HEK293 (cell line): ENCODE results near the gene PC.

Experiments
- CTCF ChIA-PET: fragments of 350-600 bp; formaldehyde crosslinking; extraction: SDS; loops from one replicate; lab custom pipeline; 2021; ENCODE audit warnings: antibody characterized with exemption; lab: Yijun Ruan, JAX
- POLR2A ChIA-PET: fragments of 300-600 bp; formaldehyde crosslinking; extraction: SDS; loops from one replicate; lab custom pipeline; 2020; ENCODE audit warnings: antibody characterized with exemption, inconsistent platforms; lab: Yijun Ruan, JAX
- H3K27ac ChIP-seq: fragments of 200-500 bp; sonication (Bioruptor generic); 2 replicates; pipeline ENCODE4 v1.5.1; 2014; ENCODE audit warnings: low read depth, low read length, control low read depth, inconsistent platforms; ENCODE audit errors: extremely low read depth
- H3K36me3 ChIP-seq, 2 experiments: fragments of 200-500 bp in 1 of 2; sonication (Bioruptor generic) in 1 of 2; 1 replicate in 1 of 2; 2 replicates in 1 of 2; pipeline ENCODE4 v1.5.1; 2014 to 2017; ENCODE audit warnings: inconsistent platforms in 2 of 2, low read length in 2 of 2; ENCODE audit not compliant: control insufficient read depth in 2 of 2, insufficient read depth in 1 of 2
- H3K4me1 ChIP-seq: fragments of 200-500 bp; sonication (Bioruptor generic); 2 replicates; pipeline ENCODE4 v1.5.1; 2014; ENCODE audit warnings: mild to moderate bottlenecking, low read length, inconsistent platforms; ENCODE audit not compliant: control insufficient read depth, insufficient read depth
- H3K4me3 ChIP-seq: 2 replicates; pipeline ENCODE4 v1.5.1; 2011; ENCODE audit warnings: low read depth, mild to moderate bottlenecking, control low read depth, low read length, moderate library complexity
- H3K9me3 ChIP-seq: fragments of 200-500 bp; sonication (Bioruptor generic); 2 replicates; pipeline ENCODE4 v1.5.1; 2014; ENCODE audit warnings: low read depth, low read length, inconsistent platforms; ENCODE audit not compliant: control insufficient read depth, insufficient read depth
- CTCF ChIP-seq: fragments of 450-650 bp; formaldehyde crosslinking; IDR thresholded peaks from 2 replicates; pipeline ENCODE4 v1.5.1; 2016; ENCODE audit warnings: missing biosample characterization, missing genetic modification characterization
- EGR2 ChIP-seq: fragments of 450-650 bp; formaldehyde crosslinking; IDR thresholded peaks from 2 replicates; pipeline ENCODE4 v1.5.1; 2016; ENCODE audit warnings: low read depth, missing biosample characterization, missing genetic modification characterization
- FEZF1 ChIP-seq: fragments of 450-650 bp; formaldehyde crosslinking; IDR thresholded peaks from 2 replicates; pipeline ENCODE4 v1.5.1; 2016; ENCODE audit warnings: missing biosample characterization, missing genetic modification characterization
- GLI4 ChIP-seq: fragments of 450-650 bp; formaldehyde crosslinking; IDR thresholded peaks from 2 replicates; pipeline ENCODE4 v1.5.1; 2016; ENCODE audit warnings: missing biosample characterization, missing genetic modification characterization
- GLIS1 ChIP-seq: fragments of 450-650 bp; formaldehyde crosslinking; IDR thresholded peaks from 2 replicates; pipeline ENCODE4 v1.5.1; 2016; ENCODE audit warnings: missing biosample characterization, missing genetic modification characterization
- KLF10 ChIP-seq: fragments of 450-650 bp; IDR thresholded peaks from 2 replicates; pipeline ENCODE4 v1.5.1; 2018; ENCODE audit warnings: missing biosample characterization, mild to moderate bottlenecking, missing genetic modification characterization
- KLF9 ChIP-seq: fragments of 450-650 bp; formaldehyde crosslinking; IDR thresholded peaks from 2 replicates; pipeline ENCODE4 v1.5.1; 2016; ENCODE audit warnings: missing biosample characterization, missing genetic modification characterization, low read depth
- PBX3 ChIP-seq: sonication (generic); formaldehyde crosslinking; IDR thresholded peaks from 2 replicates; pipeline ENCODE4 v1.8.1; 2022; ENCODE audit warnings: mild to moderate bottlenecking, moderate library complexity, missing genetic modification reagents
- SETDB1 ChIP-seq: IDR thresholded peaks from one replicate; pipeline ENCODE4 v1.6.1; 2017; ENCODE audit warnings: mild to moderate bottlenecking, low read length, moderate library complexity, mixed read lengths; ENCODE audit not compliant: insufficient read length
- SP3 ChIP-seq: fragments of 450-650 bp; formaldehyde crosslinking; IDR thresholded peaks from 2 replicates; pipeline ENCODE4 v1.5.1; 2016; ENCODE audit warnings: missing biosample characterization, missing genetic modification characterization
- TRIM28 ChIP-seq: IDR thresholded peaks from 2 replicates; pipeline ENCODE4 v1.6.1; 2011; ENCODE audit warnings: low read length, control low read depth, borderline replicate concordance
- ZBTB26 ChIP-seq: fragments of 450-650 bp; formaldehyde crosslinking; optimal IDR thresholded peaks from 2 replicates; pipeline ENCODE3; 2016; ENCODE audit warnings: missing biosample characterization, mild to moderate bottlenecking, missing genetic modification characterization
- ZFHX2 ChIP-seq: fragments of 450-650 bp; formaldehyde crosslinking; conservative IDR thresholded peaks from 2 replicates; pipeline ENCODE4 v1.5.1; 2016; ENCODE audit warnings: missing biosample characterization, missing genetic modification characterization
- ZNF133 ChIP-seq: fragments of 450-650 bp; formaldehyde crosslinking; IDR thresholded peaks from 2 replicates; pipeline ENCODE4 v1.5.1; 2016; ENCODE audit warnings: missing biosample characterization, missing genetic modification characterization
- ZNF211 ChIP-seq: fragments of 450-650 bp; formaldehyde crosslinking; IDR thresholded peaks from 2 replicates; pipeline ENCODE4 v1.5.1; 2016; ENCODE audit warnings: low read depth, missing biosample characterization, missing genetic modification characterization
- ZNF23 ChIP-seq: fragments of 450-650 bp; formaldehyde crosslinking; IDR thresholded peaks from 2 replicates; pipeline ENCODE4 v1.5.1; 2016; ENCODE audit warnings: missing biosample characterization, missing genetic modification characterization, borderline replicate concordance
- ZNF341 ChIP-seq: fragments of 450-650 bp; formaldehyde crosslinking; IDR thresholded peaks from 2 replicates; pipeline ENCODE4; 2016; ENCODE audit warnings: low read depth, missing biosample characterization, missing genetic modification characterization
- ZNF423 ChIP-seq: fragments of 450-650 bp; formaldehyde crosslinking; IDR thresholded peaks from 2 replicates; pipeline ENCODE4 v1.5.1; 2016; ENCODE audit warnings: missing biosample characterization, missing genetic modification characterization
- ZNF544 ChIP-seq: fragments of 450-650 bp; formaldehyde crosslinking; IDR thresholded peaks from 2 replicates; pipeline ENCODE4 v1.5.0; 2017; ENCODE audit warnings: missing biosample characterization, missing genetic modification characterization
- ZNF558 ChIP-seq: fragments of 450-650 bp; formaldehyde crosslinking; IDR thresholded peaks from 2 replicates; pipeline ENCODE4 v1.5.1; 2016; ENCODE audit warnings: missing biosample characterization, missing genetic modification characterization
- ZNF670 ChIP-seq: fragments of 450-650 bp; formaldehyde crosslinking; IDR thresholded peaks from 2 replicates; pipeline ENCODE4 v1.5.1; 2016; ENCODE audit warnings: missing biosample characterization, missing genetic modification characterization, low read depth
- ZNF777 ChIP-seq: fragments of 450-650 bp; formaldehyde crosslinking; IDR thresholded peaks from 2 replicates; pipeline ENCODE4 v1.5.1; 2017; ENCODE audit warnings: missing biosample characterization, missing genetic modification characterization, borderline replicate concordance
- ZSCAN23 ChIP-seq: fragments of 450-650 bp; formaldehyde crosslinking; IDR thresholded peaks from 2 replicates; pipeline ENCODE4 v1.5.1; 2016; ENCODE audit warnings: missing biosample characterization, missing genetic modification characterization

PC gene

GRCh38 chr11:66870131-66870530 lies 88.1 kb downstream of the PC start:
- H3K4me1 ChIP-seq, result no peaks in the 10 kb centered on the region
- no peak overlapping the region for H3K27ac ChIP-seq
- peaks cover 0 to 26% of the 10 kb centered on the region in 2 experiments; a peak in 1 of 3 replicates for H3K36me3 ChIP-seq
- POLR2A ChIA-PET, result no interaction called here
- CTCF ChIA-PET, result interaction anchor here (1.0 kb wide), 1 partner anchor 106 kb away, joined by 3 read pairs; no protein-coding TSS in a partner anchor
- TF ChIP-seq ZBTB26, result no peak
- no peak for TF ChIP-seq ZNF23 (tag by site-specific recombination)
- H3K4me3 ChIP-seq, result no peak overlapping the region
- H3K9me3 ChIP-seq, result no peaks in the 10 kb centered on the region

GRCh38 chr11:66869567-66869870 lies 88.7 kb downstream of the PC start:
- Histone ChIP-seq H3K4me3 (no peak overlapping the region), H3K9me3 (no peaks in the 10 kb centered on the region), H3K4me1 (no peaks in the 10 kb centered on the region), H3K36me3 (peaks cover 0 to 26% of the 10 kb centered on the region in 2 experiments; a peak in 1 of 3 replicates), H3K27ac (no peak overlapping the region)
- POLR2A ChIA-PET, result no interaction called here
- CTCF ChIA-PET, result no interaction called here
- TF ChIP-seq FEZF1 (no peak), KLF10 (no peak), ZNF423 (tag by site-specific recombination) (no peak), ZNF341 (tag by site-specific recombination) (no peak), ZNF558 (tag by site-specific recombination) (no peak)

- no peak overlapping the region for H3K27ac ChIP-seq
- no peak overlapping the region for H3K4me3 ChIP-seq
- H3K36me3 ChIP-seq, result peaks cover 0 to 26% of the 10 kb centered on the region in 2 experiments; a peak in 1 of 3 replicates
- POLR2A ChIA-PET, result no interaction called here
- H3K9me3 ChIP-seq, result no peaks in the 10 kb centered on the region
- CTCF ChIA-PET, result no interaction called here
- H3K4me1 ChIP-seq, result no peaks in the 10 kb centered on the region
- TF ChIP-seq PBX3 (CRISPR knock-in tag) (0 out of 2 replicates have a peak, but pooled peaks have one; percentile 29), TRIM28 (no peak), SETDB1 (no peak), ZNF544 (tag by site-specific recombination) (no peak), ZNF133 (no peak), ZFHX2 (tag by site-specific recombination) (peak; percentile 50), CTCF (tag by site-specific recombination) (peak; percentile 55; the same call in 1 of the 2 replicates), SP3 (tag by site-specific recombination) (no peak), GLIS1 (tag by site-specific recombination) (no peak), ZNF211 (no peak), KLF9 (tag by site-specific recombination) (no peak), ZNF670 (no peak), GLI4 (tag by site-specific recombination) (no peak), EGR2 (tag by site-specific recombination) (peak; percentile 32; the same call in 1 of the 2 replicates), ZNF777 (tag by site-specific recombination) (no peak), ZSCAN23 (tag by site-specific recombination) (no peak)
These were observed 89.2 kb downstream of the PC start for GRCh38 chr11:66868726-66869566.
